ENCODE data around the gene ECSCR.
"Not testable (repeated sequence)": the region's sequence is repeated elsewhere in the genome, so short reads cannot be mapped to it uniquely, and the experiment has no call there.

The ECSCR gene

DNA sequence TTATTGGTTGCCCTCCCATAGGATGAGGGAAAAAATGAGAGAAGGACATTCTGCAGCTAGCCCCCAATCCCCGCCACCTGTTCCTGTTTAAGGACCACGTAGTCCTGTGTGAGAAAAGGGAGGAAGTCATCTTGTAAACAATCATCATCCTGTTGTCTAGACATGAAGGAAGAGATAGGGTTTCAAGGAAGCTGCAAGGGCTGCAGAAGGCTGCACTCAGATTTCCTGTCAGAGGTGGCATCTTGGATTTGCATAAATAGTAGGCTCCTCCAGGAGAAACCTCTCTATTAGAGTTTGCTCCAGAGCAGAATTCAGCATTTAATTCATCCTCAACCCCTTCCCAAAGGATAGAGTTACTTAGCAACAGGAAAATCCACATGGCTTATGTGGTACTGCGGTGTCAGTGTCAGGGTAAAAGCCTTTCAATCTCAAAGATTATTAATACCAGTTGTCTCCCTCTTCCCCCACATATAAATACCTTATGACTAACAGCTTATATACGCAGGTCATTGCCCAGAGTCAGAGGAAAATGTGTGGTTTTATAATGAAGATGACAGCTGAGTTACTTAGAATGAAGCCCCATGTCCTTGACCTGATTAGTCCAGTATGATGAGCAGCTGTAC, 18.6 kb downstream of the ECSCR start:
- no peak for DNase-seq

DNA sequence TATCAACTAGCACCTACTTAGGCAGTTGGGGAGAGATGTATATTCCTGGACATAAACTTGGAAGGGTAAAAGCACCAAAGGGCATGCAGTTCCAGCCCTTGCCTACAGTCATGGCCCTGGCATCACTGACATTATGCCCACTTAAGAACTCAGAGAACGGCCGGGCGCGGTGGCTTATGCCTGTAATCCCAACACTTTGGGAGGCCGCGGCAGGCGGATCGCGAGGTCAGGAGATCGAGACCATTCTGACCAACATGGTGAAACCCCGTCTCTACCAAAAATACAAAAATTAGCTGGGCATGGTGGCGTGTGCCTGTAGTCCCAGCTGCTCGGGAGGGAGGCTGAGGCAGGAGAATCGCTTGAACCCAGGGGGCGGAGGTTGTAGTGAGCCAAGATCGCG, 22.1 kb downstream of the ECSCR start:
- DNase-seq, result not testable (repeated sequence)

DNA sequence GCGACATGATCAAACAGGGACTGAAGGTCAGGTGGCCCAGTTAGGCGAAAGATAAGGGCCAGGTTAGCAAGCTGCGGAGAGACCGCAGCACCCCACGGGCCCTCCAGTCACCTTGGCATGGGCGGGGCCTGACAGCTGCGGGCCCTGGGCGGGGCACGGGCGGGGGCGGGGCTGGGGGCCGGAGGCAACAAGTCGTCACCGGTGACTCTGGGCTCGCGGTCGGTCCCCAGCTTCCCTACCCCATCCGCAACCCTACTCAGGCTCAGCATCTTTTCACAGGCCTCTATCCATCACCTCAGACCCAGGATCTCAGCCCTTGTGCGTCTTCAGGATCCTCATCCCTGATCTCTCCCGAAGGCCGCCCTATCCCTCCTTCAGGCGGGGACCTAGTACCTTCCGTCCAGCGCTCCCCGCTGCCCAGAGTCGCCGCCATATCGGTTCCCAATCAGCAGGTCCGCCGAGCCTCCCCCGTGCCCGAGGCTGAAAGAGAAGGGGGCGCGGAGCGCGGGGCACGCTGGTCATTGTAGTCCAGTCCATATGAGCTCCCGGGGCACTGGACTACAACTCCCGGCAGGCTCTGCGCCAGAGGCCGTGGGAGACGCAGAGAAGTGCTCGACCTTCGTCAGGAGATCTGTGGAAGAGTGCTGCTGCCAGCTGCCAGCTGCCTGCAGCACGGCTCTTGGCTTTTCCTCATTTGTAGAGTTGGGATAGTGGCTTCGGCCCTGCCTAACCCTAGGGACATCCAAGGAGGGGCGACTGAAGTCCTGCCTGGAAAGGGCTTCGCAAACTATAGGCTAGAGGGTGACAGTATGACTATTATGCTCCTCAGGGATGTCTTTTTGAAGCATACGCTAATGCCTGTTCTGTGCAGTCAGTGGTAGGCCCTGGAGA, 23.3 kb downstream of the ECSCR start, which contains the start of gene DNAJC18:
Gene DNAJC18 (minus strand): TSS at position 513 of the 891 bp plus-strand sequence. CDS start 80 bp downstream, at position 433.
- DNase-seq, result peak; percentile 87

DNA sequence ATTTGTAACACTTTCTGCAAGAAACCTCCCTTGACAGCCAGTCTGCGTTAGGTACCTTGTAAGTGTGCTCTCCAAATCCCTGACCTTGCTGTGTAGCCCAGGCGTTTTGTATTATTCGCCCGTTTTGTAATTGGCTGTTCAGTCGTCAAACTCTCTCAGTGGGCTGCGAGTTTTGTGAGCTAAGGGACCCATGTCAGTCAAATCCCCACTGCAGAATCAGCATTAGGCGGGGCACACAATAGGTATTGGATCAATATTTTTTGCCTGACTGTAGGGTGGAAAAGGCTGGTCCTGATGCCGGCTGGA, 23.9 kb downstream of the ECSCR start:
- no peak for DNase-seq

DNA sequence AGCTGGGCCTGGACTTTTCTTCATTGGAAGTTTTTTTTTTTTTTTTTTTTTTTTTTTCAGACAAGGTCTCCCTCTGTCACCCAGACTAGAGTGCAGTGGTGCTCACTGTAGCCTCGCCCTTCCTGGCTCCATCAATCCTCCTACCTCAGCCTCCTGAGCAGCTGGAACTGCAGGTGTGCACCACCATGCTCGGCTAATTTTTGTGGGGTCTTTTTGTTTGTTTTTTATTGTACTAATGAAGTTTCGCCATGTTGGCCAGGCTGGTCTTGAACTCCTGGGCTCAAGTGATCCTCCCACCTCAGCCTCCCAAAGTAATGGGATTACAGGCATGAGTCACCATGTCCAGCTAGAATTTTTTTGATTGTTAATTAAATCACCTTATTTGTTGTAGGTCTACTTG, 26.9 kb downstream of the ECSCR start:
- DNase-seq, result no peak

DNA sequence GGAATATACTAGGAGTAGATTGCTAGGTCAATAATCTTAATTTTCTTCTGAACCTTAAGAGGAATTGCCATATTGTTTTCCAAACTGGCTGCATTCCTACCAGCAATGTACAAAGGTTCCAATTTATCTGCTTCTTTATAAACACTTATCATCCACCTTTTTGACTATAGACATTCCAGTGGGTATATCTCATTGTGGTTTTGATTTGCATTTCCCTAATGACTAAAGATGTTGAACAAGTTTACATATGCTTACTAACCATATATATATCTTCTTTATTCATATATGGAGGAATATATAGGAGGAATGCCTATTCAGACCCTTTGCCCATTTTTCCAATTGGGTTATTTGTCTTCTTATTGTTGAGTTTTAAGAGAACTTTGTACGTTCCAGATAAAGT, 30.8 kb downstream of the ECSCR start:
- no peak for DNase-seq

DNA sequence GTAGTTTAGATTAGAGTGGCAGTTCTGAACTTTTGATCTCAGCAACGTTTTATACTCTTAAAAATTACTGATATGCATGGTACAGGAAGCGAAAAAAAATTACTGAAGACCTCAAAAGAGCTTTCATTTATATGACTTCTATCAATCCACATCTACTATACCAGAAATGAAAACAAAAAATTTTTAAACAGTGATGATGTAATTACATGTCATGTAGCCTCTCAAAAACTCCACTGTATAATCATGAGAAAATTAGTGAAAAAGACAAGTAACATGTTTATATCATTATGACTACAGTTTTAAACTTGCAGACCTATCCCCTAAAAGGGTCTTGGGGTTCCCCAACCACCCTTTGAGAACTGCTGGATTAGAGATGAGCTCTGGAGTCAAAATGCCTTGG, 32.5 kb downstream of the ECSCR start:
- DNase-seq, result no peak

DNA sequence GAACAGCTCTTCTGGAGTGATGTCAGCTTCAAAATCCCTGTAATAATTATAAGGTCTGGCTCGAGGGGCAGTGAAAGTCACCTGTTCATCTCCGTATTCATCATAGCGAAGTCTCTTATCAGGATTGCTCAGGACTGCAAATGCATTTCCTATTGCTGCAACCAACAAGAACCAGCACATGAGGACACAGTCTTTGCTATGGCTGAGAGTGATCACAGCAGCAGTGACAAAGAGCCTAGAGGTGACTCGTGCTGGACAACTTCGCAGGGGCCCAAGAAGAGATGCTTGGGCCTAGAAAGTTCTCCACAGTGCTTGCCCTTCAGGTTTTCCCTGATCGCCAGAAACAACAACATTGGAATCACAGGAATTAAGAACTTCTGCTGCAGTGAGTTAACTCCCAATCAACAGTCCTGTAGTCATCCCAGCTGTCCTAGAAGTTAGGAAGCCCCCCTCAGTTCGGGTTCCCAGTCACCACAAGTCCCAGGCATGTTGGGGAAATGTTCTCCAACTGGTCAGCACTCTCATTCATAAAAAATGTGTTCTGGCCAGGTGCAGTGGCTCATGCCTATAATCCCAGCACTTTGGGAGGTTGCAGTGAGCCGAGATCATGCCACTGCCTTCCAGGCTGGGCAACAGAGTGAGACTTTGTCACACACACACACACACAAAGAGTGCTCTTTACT, 36.2 kb downstream of the ECSCR start:
- no peak for DNase-seq

DNA sequence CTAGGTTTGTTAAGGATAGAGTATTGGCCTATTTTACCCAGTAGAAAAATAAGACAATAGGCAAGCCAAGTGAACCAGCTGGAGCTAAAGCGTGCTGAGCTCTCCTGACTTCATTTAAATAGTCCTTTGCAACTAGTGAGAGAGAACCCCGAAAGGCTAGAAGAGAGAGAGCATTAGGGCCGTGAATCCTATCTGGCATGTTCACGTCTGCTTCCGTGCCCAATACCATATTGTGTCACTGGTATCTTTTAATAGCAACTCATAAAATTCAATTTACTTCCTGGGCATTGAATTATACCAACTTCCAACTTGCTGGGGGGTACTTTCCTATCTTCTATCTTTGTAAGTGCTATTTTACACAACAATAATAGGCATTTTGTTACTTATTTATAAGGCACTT, 37.0 kb downstream of the ECSCR start:
- no peak for DNase-seq

DNA sequence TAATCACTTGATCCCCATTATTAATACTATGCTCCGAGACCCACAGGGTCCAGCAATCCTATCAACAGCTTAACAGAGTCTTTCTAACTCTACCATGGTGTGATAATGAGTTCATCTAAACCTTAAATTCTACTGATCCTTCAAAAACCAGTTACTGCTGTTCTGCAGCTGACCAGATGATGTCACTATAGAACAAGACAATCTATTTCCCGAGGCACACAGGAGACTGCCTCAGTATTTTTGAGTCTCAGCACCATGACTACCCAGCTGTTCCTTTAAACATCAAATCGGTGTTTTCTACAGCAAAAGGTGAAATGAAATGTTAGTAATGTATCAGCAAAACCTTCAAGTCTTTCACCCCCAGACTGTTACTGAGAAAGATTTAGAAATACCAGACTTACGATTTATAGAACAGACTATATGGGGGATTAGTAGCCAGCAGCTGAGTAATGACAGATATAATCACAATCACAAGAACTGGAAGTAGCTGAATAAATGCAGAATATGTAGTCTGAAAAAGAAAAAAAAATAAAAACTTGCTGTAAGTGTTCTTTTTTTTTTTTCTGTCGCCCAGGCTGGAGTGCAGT, 40.1 kb downstream of the ECSCR start:
- peak; percentile 53 for DNase-seq

DNA sequence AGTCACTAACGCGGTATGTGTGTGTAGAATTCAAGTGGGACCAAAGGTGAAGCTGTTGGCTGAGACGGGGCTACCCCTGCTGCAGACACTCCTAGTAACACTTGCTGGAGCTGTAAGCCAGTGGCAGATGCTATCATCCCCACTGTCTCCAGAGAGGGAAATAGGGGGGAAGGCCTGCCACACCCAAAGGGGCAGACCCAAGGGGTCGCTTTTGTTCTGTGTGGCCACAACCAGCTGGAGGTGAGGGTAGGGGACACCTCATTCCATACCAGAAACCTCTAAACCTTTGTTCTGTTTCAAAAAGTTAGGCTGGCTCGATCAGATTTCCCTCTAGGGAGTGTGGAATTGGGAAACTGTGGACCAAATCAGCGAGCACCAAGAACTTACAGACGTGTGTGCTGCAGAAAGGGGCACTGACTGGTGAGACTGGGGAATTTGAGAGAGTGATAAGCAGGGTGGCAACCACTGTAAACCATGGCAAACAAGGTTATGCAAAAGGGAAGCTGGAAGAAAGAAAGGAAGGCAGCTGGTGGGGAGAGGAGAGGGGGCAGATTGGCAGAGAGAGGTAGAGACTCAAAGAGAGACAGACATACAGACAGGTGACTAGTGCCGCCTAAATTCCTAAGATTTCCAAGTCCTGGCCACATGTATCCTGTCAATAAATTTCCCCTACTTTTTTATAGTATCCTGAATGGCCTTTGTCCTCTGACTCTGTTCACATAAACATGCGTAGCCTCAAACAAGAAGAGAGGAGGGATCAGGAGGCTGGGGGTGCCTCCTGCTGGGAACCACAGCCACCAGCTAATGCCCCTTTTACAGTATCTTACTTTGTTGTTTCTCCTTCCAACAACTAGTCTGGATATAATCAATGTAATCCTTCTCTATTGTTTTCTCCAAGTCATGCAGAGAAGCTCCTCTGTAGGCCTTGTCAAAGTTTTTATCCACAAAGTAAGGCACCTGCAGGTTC, 43.0 kb downstream of the ECSCR start:
- no peak for DNase-seq

DNA sequence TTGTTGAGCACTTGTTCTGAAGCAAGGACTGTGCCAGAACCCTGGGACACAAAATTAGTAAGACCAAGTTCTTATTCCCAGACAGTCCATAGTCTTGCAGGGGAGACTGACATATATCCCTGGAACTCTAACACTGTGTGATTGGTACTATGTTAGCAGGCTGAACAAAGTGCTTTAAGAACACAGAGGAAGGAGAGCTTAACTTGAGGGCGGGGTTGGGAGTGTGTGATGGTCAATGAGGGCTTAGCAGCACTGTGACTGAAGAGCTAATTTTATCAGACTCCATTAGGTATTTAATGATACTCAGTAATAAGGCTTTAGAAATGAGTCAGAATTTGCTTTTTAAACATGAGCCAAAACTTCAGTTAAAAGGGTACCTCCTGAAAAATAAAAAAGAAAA, 43.8 kb downstream of the ECSCR start:
- DNase-seq, result no peak

DNA sequence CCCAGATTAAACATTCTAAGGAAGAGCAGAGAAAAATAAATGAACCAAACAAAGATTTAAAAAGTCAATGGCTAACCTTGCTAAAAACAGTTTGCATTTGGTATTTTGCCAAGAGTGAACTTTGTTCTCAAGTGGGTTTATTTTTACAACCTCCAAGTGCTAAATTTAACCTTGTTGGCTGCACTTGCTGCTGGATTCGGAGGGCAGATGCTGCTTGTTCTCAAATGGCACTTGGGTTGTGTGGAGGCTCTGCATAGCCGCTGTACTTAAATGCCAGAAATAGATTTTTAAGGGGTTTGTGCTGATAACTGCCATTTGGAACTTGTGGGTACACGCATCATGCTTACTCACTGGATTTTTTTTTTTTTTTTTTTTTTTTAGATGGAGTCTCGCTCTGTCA, 45.3 kb downstream of the ECSCR start:
- DNase-seq, result peak; percentile 82

DNA sequence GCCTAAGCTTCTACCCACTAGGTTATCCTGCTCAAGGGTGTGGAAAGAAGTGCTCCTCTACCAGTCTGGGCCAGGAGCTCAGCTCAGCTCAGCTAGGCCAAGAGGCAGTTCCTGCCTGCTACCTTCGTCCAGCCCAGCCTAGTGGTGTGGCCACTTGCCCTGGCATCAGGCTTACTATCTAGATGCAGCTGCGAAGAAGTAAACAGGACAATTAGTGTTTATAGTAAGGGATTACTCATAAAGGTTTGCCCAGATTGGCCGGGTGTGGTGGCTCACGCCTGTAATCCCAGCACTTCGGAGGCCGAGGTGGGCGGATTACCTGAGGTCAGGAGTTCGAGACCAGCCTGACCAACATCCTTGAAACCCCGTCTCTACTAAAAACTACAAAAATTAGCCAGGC, 45.9 kb downstream of the ECSCR start:
- no peak for DNase-seq

DNA sequence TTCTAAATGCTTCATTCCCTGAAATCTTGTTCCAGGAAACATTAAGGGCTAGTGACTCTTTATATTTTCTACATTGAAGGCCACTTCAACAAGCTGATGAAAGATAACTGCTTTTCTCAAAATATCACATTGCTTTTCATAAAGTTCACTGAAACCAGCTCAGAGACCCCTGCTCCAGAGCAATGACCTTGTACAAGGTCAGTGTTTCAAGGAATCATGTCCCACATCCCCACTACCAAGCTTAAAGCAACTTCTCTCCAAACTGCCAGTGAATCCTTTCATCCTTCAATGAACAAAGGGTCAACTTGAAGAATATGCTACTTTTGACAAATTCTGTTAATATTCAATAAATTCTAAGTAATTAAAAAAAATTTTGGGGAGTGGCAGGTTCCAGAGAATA, 46.7 kb downstream of the ECSCR start:
- DNase-seq, result no peak

DNA sequence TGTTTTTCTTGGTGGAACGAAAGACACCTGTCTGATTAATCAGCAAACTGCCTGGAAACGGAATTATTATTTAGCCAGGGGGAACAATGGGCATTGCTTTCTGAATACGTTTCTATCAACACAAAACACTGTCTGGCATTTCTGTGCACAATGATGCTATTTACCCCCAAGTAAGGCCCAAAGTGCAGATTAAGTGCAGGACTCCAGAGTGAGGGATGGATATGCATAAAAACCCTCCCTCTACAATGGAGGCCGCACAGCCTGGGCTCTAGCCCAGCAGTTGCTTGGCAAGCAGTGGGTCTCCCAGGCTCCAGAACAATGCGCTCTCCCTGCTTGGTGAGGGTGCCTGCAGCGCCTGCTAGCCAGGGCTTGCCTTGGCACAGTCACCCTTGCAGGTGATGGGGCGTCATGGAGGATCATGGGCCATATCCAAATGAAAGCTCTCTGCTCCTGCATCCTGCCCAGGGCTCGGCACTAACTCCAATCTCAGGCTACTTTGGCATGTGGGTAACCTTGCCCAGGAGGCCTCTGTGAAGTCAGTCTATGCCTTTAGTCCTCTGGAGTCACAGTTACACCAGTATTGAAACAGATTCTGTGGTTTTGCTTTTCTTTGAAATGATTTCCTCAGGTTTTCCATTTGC, 47.2 kb downstream of the ECSCR start:
- peak; percentile 64 for DNase-seq

DNA sequence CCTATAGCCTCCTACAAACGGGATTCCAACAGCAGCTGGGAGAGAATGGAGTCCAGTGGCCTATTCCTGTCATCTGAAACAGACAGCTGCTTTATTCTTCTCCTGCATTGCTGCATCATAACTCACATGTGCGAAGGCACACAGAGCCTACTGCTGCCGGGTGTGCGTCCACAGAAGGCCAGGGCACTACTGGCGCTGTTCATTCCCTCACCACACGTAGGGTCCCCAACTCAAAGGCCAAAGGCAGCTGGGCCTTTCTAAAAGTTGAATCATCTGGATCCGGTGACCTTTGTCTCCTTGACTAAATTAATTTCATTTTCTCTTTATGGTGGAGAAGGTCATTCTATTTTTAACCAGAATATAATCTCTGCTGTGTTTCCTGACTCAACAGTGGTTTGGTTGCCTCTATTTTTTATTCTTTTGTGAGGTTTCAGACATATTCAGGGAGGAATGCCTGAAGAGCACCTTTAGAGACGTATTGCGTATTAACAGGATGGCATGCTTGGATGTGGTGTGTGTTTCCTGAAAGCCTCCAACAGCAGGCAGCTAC, 47.9 kb downstream of the ECSCR start:
- no peak for DNase-seq

DNA sequence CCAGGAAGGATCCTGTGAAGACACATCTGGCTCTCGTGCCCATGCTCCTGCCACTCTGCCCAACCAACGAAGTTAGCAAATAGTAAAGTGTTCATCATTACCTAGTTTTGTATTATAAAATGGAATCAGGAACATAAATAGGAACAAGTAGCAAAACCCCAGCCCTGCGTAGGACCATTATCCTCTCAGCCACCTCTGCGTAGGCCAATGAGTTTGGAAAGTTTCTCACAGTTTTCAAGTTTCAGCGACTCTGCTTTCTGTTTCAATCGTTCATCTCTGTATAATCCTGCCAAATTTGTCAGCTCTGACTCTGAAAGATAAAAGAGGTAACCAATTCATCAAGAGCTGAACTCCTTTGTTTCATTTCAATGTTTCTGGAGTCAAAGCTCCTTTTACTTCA, 48.6 kb downstream of the ECSCR start:
- no peak for DNase-seq

DNA sequence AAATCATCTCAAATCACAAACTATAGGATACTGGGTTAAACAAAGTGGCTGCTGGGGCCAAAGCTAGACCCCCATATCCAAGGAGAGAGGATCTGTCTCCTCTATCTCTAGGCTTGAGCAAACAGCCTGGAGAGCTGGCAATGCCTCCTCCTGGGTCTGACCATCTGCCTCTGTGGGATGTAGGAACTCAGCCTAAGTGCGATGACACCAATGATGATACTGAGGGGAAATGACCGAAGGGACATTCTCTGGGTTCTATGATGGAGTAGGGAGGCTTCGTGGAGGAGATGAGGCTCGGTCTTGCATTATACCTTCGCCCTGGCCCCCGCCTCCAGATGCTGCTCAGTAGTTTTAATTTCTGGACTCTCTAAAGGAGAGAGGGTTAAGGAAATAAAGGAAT, 49.4 kb downstream of the ECSCR start:
- no peak for DNase-seq

DNA sequence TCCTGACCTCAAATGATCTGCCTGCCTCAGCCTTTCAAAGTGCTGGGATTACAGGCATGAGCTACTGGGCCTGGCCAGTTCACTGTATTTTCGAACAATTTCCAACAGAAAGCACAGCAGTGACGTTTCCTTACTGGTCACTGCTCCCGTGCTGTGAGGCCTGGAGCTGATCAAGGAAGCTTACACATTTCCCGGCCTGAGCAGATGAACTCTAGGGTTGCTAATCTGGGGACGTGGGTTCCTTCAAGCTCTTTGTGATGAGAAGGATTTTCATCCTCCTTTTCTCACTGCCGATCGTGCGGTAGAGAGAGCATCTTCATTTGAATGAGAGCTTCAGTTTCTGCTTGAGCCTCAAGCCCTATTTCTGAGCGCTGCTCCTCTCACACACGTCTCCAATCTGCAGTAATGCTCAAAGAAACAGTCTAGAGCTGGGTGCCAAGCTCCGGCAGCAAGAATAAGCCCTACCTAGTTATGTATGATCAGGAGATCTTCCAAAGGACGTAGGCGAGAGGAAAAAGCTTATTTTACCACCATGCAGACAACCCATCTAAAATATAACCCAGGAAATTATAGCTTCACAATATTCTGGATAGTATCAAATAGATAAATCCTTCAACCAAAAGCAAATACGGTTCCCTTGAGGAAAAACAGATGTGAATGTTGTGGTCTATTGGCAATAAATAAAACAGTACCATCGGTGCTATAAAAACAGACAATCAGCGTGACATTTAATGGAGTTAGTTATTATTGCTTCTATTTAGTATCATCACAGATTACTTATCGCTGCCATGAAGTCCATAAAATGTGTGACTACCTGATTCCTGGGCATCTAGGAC, 51.3 kb downstream of the ECSCR start:
- no peak for DNase-seq
